GM19395 (cell line): Measurements from ENCODE around the gene SSX2.
"Not testable (repeated sequence)": the region's sequence is repeated elsewhere in the genome, so short reads cannot be mapped to it uniquely, and the experiment has no call there.

Experiments
- ATAC-seq: cut with Tn5 transposase; IDR thresholded peaks from one replicate; pipeline ENCODE4 v1.9.1; 2021; ENCODE audit warnings: mild to moderate bottlenecking, moderate library complexity; ENCODE audit not compliant: unreplicated experiment

SSX2 gene, protein sequence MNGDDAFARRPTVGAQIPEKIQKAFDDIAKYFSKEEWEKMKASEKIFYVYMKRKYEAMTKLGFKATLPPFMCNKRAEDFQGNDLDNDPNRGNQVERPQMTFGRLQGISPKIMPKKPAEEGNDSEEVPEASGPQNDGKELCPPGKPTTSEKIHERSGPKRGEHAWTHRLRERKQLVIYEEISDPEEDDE

DNA sequence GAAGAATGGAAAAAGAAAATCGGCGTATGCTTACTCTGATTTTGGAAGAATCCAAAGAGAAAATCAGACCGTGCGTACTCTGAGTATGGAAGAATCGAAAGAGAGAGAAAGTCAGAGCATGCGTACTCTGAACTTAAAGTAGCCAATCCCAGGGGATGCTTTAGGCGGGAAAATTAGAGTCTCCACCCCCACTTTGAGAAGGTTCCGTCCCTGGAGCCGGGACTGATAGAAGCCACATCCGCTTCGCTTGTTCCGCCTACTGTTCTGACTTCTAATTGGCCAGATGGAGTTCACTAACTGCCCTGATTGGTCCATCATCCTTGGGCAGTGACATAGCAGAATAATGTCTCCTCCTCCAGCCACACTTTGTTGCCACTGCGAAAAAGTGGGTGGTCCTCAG is at the start of gene SSX2:
SSX2 (minus strand) TSS at position 101 of the 400 bp plus-strand sequence. CDS start 1,429 bp downstream, outside the sequence.
- not testable (repeated sequence) for ATAC-seq

DNA sequence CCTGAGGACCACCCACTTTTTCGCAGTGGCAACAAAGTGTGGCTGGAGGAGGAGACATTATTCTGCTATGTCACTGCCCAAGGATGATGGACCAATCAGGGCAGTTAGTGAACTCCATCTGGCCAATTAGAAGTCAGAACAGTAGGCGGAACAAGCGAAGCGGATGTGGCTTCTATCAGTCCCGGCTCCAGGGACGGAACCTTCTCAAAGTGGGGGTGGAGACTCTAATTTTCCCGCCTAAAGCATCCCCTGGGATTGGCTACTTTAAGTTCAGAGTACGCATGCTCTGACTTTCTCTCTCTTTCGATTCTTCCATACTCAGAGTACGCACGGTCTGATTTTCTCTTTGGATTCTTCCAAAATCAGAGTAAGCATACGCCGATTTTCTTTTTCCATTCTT is 44.0 kb upstream of the SSX2 start, which contains the start of gene SSX2B:
SSX2B (plus strand) TSS at position 301 of the 400 bp plus-strand sequence. CDS start 1,429 bp downstream, outside the sequence.
- not testable (repeated sequence) for ATAC-seq

GRCh38 chrX:52692034-52692433 is 14.9 kb downstream of the SSX2 start:
- ATAC-seq = not testable (repeated sequence)

GRCh38 chrX:52662218-52662617 is 44.8 kb downstream of the SSX2 start:
- not testable (repeated sequence) for ATAC-seq

DNA sequence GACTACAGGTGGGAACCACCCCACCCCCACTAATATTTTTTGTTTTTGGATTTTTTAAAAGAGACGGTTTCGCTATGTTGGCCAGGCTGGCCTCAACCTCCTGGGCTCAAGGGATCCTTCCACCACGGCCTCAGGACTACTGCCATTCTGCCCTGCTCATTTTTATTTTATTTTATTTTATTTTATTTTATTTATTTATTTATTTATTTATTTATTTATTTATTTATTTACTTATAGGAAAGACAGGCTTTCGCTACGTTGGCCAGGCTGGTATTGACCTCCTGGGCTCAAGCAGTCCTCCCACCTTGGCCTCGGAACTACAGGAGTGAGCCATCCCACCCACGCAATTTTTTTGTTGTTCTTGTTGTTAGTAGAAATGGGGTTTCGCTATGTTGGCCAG is 51.5 kb downstream of the SSX2 start:
- ATAC-seq = not testable (repeated sequence)

DNA sequence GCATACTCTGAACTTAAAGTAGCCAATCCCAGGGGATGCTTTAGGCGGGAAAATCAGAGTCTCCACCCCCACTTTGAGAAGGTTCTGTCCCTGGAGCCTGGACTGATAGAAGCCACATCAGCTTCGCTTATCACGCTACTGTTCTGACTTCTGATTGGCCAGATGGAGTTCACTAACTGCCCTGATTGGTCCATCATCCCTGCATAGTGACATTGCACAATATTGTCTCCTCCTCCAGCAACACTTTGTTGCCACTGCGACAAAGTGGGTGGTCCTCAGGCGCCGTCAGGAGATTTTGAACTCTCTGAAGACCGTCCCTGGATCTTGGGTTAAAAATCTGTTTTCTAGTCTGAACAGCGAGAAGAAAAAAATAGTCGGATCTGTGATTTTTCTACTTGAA is 52.2 kb downstream of the SSX2 start, which contains the start of gene SSX7:
SSX7 (minus strand) TSS at position 101 of the 400 bp plus-strand sequence. CDS start 1,428 bp downstream, outside the sequence.
- not testable (repeated sequence) for ATAC-seq

DNA sequence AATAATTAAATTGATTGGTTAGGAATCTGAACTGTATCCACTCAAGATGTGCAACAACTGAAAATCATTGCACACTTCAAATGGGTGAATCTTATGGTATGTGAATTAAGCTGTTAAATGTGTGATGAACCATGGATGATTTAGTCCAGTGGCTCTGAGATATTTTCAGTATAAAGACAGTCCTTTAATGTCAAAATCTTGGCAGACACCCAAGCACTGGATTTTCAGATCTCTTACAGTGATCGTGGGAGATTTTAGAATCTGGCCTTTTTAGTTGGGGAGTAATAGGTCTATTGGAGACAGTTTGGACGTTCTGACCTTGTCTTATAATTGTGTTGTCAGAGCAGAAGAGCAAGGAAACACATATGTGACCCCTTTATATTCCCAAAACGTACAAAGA is 56.3 kb downstream of the SSX2 start:
- ATAC-seq = not testable (repeated sequence)

DNA sequence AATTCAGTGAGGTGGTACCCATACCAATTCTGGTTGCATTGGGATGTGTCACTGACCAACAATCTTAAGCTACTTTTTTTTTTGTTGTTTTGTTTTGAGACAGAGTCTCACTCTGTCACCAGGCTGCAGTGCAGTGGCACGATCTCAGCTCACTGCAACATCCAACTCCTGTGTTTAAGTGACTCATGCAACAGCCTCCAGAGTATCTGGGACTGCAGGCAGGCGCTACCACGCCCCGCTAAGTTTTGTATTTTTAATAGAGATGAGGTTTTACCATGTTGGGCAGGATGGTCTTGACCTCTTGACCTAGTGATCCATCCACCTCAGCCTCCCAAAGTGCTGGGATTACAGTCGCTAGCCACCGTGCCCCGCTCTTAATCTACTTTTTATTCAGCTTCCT is 58.0 kb downstream of the SSX2 start:
- ATAC-seq = not testable (repeated sequence)
